Stimulated activated CD8-positive, alpha-beta memory T cell treated with anti-CD3 and anti-CD28 coated beads, Interleukin-2, amount 100 ng/mL, for 48 hours (primary cell): Measurements from ENCODE around the gene CCDC185.

Experiments
- DNase-seq, 2 donors: peaks; one replicate each; pipeline ENCODE4 v3.0.0-alpha.2; 2020; ENCODE audit warnings: low read depth in 2 of 2

Gene CCDC185

DNA sequence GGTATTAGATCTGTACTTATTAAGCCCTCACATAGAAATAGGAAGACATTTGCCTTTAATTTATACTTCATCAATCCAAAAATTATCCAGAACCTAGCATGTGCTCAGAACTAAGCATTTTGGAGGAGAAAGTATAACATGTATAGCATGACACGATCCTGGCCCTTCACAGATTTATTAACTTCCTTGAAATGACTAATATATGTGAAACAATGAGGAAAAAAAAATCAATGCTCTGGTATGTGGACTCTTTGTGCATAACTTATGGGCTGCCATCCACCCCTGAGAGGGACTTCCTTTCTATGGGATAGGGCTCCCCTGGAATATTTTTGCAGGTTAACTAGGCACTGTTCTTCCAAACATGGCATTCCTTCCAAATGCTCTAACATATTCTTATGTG is 36.6 kb downstream of the CCDC185 start:
- DNase-seq, result no peak

DNA sequence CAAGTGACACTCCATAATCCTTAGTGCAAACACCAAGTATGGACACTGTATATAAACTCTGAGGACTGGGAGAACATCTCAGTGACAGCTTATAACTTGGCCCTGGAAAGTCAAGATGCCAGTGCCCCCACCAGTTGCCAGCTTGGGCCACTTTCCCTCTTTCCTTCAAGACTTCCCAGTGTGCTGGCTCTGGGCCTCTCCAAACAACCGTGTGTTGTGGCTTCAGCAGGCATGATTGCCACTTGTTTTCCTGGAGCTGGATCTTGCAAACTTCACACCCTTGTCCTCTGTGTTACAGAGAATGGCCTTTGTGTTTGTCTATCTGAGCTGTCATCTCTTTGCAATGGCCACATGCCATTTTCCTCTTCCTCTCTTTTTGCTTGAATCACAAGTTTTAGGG is 37.0 kb downstream of the CCDC185 start:
- no peak for DNase-seq

GRCh38 chr1:223437151-223437550 is 43.9 kb downstream of the CCDC185 start:
- DNase-seq, result no peak

- no peak for DNase-seq
Measured at GRCh38 chr1:223443397-223443796, 50.2 kb downstream of the CCDC185 start.

GRCh38 chr1:223444411-223444810 is 51.2 kb downstream of the CCDC185 start:
- no peak for DNase-seq
